ENCODE results near the gene SHMT2. TPM values are rescaled to one million over a fixed set of nuclear protein-coding genes. Genes with fewer than 3 reads are reported as not detected.

Gene SHMT2
- total RNA-seq, 1 experiment from 2014 or later, result 291 TPM

- DNase-seq (ENCODE audit: low read depth), result no peak
These were observed 8.2 kb upstream of the SHMT2 start for GRCh38 chr12:57221169-57221917.

DNA sequence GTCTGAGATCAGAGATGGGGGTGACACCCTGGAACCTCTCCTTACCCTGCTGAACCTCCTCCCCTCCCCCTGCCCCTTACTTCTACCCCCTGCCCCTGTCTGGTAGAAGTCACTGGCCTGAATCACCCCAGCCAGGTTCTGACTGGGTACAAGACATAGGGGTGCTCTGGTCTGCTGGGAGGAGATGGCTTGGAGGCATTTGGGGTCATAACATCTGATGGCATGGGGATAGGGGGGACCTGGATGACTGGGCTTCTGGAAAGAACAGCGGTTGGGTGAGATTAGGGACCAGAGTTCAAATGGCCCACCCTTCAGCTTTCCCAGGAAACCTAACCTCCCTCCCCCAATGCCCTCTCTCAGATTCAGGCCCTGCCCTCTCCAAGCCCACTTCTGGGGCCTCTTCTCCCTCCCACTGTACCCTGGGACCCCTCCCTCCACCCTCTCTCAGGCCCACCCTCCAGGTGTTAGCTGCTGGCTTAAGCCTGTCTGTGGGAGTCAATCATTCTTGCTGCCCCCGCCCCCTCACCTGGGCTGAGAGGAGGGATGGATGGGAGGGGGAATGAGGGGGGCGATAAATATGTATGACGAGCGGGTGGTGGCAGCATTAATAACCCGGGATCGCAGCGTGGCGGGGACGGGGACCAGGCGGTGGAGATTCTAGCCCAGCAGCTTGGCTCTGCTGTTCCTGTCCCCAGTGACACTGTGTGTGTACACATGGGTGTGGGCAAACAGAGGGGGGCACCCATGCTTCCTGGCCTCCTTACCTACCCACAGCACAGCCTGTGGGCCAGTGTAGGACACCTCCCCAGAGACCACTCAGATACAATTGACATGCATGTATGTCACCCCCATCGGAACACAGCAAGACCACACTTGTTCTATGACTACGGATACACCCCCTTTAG lies 7.0 kb upstream of the SHMT2 start:
- in situ Hi-C loops (cut with HindIII; ENCODE audit: low pct_unique_long_range_greater_than_20kb, low sequenced_read_pairs), result no loop called here
- DNase-seq (ENCODE audit: low read depth), result no peak

More at GRCh38 chr12:57221169-57221917, 8.2 kb upstream of the SHMT2 start:
- in situ Hi-C loops (cut with HindIII; ENCODE audit: low pct_unique_long_range_greater_than_20kb, low sequenced_read_pairs), result no loop called here

GRCh38 chr12:57223191-57224165 lies 6.0 kb upstream of the SHMT2 start:
- no peak for DNase-seq (ENCODE audit: low read depth)
- in situ Hi-C loops (cut with HindIII; ENCODE audit: low pct_unique_long_range_greater_than_20kb, low sequenced_read_pairs), result no loop called here

DNA sequence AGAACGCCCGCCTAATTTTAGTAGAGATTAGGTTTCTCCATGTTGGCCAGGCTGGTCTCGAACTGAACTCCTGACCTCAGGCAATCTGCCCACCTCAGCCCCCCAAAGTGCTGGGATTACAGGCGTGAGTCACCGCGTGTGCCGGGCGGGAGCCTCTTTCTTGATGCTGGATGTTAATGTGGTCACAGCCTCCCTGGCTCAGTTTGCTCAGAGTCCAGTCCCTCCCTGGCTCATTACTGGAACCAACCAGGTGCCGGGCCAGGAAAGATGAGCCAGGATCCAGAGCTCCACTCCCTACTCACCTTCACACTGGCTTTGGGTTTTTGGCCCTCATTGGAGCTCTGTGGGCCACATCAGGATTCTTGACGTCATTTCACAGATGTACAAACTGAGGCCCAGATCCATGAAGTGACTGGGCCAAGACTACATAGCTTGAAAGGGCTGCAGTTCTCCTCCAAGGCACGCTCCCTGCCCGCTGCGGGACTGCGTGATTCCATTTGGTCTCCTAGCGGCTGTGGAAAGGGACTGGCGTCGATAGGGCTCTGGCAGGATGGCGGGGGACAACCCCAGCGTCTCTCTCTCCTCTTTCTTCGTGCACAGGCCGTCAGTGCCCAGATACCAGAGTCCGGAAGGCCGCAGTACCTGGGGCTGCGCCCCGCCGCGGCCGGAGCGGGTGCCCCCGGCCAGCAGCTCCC lies 5.1 kb upstream of the SHMT2 start:
- DNase-seq (ENCODE audit: low read depth), result no peak
- in situ Hi-C loops (cut with HindIII; ENCODE audit: low pct_unique_long_range_greater_than_20kb, low sequenced_read_pairs), result no loop called here

DNA sequence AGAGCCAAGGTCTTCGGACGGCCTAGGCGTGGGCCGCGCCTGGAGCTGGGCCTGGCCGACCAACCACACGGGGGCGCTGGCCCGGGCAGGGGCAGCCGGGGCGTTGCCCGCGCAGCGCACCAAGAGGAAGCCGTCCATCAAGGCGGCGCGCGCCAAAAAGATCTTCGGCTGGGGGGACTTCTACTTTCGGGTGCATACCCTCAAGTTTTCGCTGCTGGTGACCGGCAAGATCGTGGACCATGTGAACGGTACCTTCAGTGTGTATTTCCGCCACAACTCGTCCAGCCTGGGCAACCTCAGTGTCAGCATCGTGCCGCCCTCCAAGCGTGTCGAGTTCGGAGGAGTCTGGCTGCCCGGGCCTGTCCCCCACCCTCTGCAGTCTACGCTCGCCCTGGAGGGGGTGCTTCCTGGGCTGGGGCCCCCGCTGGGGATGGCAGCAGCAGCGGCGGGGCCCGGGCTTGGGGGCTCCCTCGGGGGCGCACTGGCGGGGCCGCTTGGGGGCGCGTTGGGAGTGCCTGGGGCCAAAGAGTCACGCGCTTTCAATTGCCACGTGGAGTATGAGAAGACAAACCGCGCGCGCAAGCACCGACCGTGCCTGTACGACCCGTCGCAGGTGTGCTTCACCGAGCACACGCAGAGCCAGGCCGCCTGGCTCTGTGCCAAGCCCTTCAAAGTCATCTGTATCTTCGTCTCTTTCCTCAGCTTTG lies 4.4 kb upstream of the SHMT2 start:
- DNase-seq (ENCODE audit: low read depth), result no peak
- in situ Hi-C loops (cut with HindIII; ENCODE audit: low pct_unique_long_range_greater_than_20kb, low sequenced_read_pairs), result no loop called here

DNA sequence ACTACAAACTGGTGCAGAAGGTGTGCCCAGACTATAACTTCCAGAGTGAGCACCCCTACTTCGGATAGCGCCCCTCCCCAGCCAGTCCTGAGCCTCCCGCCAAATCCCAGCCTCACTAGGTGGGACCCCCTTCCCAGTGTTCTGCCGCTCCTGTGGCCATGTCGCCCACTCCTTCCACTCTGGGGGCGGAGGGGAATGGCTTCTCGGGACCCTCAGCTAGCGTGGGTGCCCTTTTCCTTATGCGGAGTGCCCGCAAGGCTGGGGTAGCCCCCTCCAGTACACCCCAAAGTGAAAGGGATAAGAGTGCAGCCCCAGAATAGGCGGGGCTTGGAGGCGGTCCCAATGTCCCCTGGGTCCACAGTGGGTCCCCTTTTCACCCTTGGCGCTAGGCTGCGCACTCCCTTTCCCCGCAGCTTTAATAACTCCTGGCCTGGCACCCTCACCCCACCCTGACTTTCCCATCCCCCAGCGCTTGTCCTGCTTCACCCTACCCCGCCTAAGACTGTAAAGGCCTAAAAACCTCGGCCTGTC lies 3.8 kb upstream of the SHMT2 start:
- no peak for DNase-seq (ENCODE audit: low read depth)
- in situ Hi-C loops (cut with HindIII; ENCODE audit: low pct_unique_long_range_greater_than_20kb, low sequenced_read_pairs), result no loop called here

DNA sequence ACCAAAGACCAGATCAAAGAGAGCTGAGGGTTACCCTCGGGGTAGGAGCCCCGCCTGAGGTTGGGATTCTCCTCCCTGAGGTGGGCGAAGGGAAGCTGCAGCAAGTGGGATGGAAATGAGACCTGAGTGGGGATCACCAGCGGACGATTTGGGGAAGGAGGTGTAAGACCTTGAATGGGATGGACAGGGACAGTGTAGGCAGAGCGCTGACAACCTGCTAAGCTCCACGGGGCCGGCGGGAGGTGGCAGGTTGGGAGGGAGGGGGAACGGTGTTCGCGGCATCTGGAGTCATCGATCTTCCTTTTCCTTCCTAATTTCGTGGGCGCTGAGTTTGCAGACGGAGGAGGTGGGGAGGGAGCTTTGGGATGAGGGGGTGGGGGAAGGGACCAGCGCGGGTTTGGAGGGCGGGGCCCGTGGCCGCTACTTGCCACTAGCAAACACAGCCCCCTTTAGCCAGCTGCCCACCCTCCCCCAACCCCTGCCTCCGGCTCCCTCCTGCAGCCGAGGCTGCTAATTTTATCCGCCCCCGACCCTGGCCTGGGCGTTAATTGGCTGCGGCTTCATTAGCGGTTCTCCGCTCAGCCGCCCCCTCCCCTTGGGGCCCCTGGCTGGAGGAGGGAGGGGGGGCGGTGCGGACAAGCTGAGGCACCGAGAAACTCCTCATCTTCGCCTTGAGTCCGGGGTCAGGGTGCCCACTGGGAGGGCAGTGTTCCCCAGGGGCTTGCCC lies 2.8 kb upstream of the SHMT2 start:
- in situ Hi-C loops (cut with HindIII; ENCODE audit: low pct_unique_long_range_greater_than_20kb, low sequenced_read_pairs), result no loop called here

DNA sequence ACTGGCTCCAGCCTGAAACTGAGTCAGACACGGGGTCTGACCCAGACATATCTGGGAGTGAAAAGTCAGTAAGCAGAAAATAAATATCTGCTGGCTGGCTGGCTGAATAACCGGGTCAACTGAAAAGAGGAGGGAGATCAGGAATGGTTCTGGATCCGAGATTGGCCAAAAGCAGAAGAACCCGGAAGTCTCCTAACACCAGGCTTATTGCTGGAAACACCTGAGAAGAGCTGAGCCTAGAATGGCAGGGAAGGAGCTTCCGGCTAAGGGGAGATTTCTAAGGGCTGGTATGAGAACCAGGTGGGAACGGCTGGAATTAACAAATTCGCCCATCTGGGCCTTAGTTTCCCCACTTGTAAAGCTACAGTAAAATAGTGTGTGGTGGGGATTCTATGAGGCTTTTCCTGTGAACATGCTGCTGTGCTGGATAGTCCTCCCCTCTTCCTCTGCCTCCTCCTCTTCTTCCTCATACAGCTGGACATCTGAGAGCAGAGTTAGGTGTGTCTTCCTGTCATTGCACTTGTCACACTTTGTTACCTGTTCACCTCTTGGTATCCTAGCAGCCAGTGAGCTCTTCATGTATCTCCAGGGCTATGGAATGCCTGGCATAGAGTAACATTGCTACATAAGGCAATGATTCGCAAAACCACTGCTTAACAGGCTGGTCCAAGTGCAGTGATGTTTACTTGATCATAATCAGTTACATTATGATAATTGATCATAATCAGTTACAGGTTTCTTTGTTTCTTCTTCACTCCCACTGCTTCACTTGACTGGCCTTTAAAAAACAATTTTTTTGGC lies 2.0 kb upstream of the SHMT2 start:
- in situ Hi-C loops (cut with HindIII; ENCODE audit: low pct_unique_long_range_greater_than_20kb, low sequenced_read_pairs), result no loop called here
- no peak for DNase-seq (ENCODE audit: low read depth)

More for the DNA sequence above, 2.8 kb upstream of the SHMT2 start:
- DNase-seq (ENCODE audit: low read depth), result no peak

DNA sequence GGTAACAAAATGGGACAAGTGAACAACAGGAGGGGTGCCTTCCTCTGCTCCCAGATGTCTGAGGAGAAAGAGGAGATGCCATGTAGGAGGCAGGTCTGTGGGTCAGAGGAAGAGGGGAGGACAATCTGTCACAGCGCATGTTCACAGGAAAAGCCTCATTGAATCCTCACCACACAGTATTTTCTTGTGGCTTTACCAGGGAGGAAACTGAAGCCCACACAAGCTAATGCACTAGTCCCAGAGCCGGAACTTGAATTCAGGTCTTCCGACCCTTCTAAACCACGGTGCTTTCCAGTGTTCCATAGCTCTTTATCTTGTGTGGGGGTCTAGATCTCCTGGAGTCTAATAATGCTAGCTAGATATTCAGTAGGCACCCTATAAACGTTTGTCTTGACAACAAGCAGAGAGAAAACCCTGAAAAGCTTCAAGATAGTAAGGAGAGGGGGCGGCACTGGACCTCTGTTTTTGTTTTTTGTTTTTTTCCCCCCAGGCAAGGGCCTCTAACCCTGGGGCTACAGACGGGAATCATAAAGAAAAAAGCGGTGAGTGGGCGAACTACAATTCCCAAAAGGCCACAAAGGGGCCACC lies 371 bp upstream of the SHMT2 start:
- DNase-seq (ENCODE audit: low read depth), result no peak
- in situ Hi-C loops (cut with HindIII; ENCODE audit: low pct_unique_long_range_greater_than_20kb, low sequenced_read_pairs), result no loop called here

DNA sequence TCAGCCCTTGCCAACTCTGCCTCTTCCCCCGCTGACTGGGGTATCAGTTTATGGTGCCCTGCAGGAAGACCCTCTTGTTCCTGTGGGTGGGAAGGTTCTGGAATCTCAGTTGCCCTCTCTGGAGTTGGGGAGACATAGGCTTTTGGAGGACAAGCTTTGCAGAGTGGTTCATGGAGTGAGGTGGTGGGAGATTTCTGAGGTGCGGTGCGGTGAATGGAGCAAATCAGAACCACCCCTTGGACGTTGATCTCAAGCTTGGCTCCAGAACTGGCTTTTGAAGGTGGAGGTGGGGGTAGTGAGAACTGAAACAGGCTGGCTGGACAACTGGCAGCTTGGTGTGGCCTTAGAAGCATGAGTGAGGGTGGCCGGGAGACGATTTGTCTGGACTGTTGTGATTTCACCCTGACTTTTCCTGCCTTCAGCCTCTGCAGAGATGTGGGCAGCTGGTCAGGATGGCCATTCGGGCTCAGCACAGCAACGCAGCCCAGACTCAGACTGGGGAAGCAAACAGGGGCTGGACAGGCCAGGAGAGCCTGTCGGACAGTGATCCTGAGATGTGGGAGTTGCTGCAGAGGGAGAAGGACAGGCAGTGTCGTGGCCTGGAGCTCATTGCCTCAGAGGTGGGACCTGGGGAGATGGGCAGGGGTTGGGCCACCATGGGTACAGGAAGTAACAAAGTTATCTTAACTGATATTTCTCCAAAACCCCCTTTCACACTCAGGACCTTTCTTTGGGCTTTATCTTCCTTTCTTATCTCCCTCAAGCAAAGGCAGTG lies 1.1 kb downstream of the SHMT2 start:
- no peak for DNase-seq (ENCODE audit: low read depth)
- in situ Hi-C loops (cut with HindIII; ENCODE audit: low pct_unique_long_range_greater_than_20kb, low sequenced_read_pairs), result no loop called here

DNA sequence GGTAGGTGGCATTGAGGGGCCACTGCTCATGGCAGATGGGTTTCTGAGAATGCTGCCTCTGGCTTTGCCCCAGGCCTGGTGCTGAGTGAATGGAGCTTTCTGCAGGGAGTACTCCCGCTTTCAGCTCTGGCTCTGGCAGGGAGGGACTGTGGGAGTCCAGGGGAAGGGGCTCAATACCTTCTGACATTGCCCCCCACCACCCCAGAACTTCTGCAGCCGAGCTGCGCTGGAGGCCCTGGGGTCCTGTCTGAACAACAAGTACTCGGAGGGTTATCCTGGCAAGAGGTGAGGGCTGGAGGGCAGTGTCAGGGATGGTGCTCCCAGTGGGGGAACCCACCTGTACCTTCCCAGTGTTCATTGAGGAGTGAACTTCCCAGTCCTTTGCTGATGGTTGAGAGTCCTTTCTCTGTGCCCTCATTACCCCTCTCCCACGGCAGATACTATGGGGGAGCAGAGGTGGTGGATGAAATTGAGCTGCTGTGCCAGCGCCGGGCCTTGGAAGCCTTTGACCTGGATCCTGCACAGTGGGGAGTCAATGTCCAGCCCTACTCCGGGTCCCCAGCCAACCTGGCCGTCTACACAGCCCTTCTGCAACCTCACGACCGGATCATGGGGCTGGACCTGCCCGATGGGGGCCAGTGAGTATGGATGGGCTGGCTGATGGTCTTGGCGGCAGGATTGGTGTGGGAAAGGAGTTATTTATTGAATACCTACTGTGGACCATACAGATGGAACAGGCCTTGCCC lies 1.9 kb downstream of the SHMT2 start:
- in situ Hi-C loops (cut with HindIII; ENCODE audit: low pct_unique_long_range_greater_than_20kb, low sequenced_read_pairs), result no loop called here
- no peak for DNase-seq (ENCODE audit: low read depth)

- DNase-seq (ENCODE audit: low read depth), result no peak
These were observed 2.7 kb downstream of the SHMT2 start for GRCh38 chr12:57232156-57232756.

GRCh38 chr12:57233357-57234232 lies 4.1 kb downstream of the SHMT2 start:
- in situ Hi-C loops (cut with HindIII; ENCODE audit: low pct_unique_long_range_greater_than_20kb, low sequenced_read_pairs), result no loop called here
- DNase-seq (ENCODE audit: low read depth), result no peak

More at GRCh38 chr12:57232156-57232756, 2.7 kb downstream of the SHMT2 start:
- in situ Hi-C loops (cut with HindIII; ENCODE audit: low pct_unique_long_range_greater_than_20kb, low sequenced_read_pairs), result no loop called here
